Naive thymus-derived CD8-positive, alpha-beta T cell (primary cell): ENCODE measurements around the gene TREM2. TPM values are rescaled to one million over a fixed set of nuclear protein-coding genes. Genes with fewer than 3 reads are reported as not detected.

Experiments
- ATAC-seq, 2 donors: fragments of 150-1000 bp; cut with Tn5 transposase in 1 of 2; sonication (Bioruptor Pico), chemical (Tn5 transposase) in 1 of 2; 1 replicate in 1 of 2; 2 replicates in 1 of 2; pipeline ENCODE4 v1.10.0; 2021; ENCODE audit warnings: mild to moderate bottlenecking in 2 of 2, moderate library complexity in 2 of 2
- POLR2A ChIA-PET: fragments of 350-600 bp; sonication (Branson Sonifier 250); formaldehyde crosslinking; loops from one replicate; lab custom pipeline; 2021; ENCODE audit warnings: antibody characterized with exemption; lab: Charles Lee
- DNase-seq, 10 donors: peaks; one replicate each; pipeline versions ENCODE4 v3.0.0 to v3.0.0-alpha.2; 2020 to 2022
- H3K27ac Mint-ChIP-seq, 10 donors: one replicate each; pipeline ENCODE4 v1.8.0; 2020 to 2022; ENCODE audit warnings: mild to moderate bottlenecking in 10 of 10, mixed read lengths in 10 of 10, moderate library complexity in 4 of 10, inconsistent platforms in 1 of 10
- H3K27me3 Mint-ChIP-seq, 5 donors: one replicate each; pipeline ENCODE4 v1.8.0; 2021 to 2022; ENCODE audit warnings: mixed read lengths in 5 of 5
- H3K36me3 Mint-ChIP-seq, 3 donors: one replicate each; pipeline ENCODE4 v1.8.0; 2020 to 2022; ENCODE audit warnings: mixed read lengths in 3 of 3, mild to moderate bottlenecking in 2 of 3, inconsistent platforms in 1 of 3
- H3K4me1 Mint-ChIP-seq, 4 donors: one replicate each; pipeline ENCODE4 v1.8.0; 2021 to 2022; ENCODE audit warnings: mixed read lengths in 4 of 4
- H3K4me3 Mint-ChIP-seq, 10 donors: one replicate each; pipeline ENCODE4 v1.8.0; 2020 to 2022; ENCODE audit warnings: mild to moderate bottlenecking in 10 of 10, mixed read lengths in 10 of 10, moderate library complexity in 6 of 10, inconsistent platforms in 1 of 10
- H3K9me3 Mint-ChIP-seq, 9 donors: one replicate each; pipeline ENCODE4 v1.8.0; 2020 to 2022; ENCODE audit warnings: mixed read lengths in 9 of 9, mild to moderate bottlenecking in 3 of 9, inconsistent platforms in 1 of 9, moderate library complexity in 1 of 9
- polyA plus RNA-seq, 3 donors: library from polyadenylated mRNA; unstranded; fragments of 300-500 nt; fragmentation: Illumina TruSeq; gene quantifications; one replicate each; pipeline ENCODE4 v1.2.3, GENCODE V29; 2021
- total RNA-seq, 8 experiments: library from RNA in 2 of 8; stranded (reverse) in 2 of 8; gene quantifications; one replicate each; pipeline ENCODE4 v1.2.3 and lab custom pipeline; 2021 to 2026

Gene TREM2
- total and polyA plus RNA-seq, 5 experiments from 2014 or later, result 0.49 TPM; not detected in 4

DNA sequence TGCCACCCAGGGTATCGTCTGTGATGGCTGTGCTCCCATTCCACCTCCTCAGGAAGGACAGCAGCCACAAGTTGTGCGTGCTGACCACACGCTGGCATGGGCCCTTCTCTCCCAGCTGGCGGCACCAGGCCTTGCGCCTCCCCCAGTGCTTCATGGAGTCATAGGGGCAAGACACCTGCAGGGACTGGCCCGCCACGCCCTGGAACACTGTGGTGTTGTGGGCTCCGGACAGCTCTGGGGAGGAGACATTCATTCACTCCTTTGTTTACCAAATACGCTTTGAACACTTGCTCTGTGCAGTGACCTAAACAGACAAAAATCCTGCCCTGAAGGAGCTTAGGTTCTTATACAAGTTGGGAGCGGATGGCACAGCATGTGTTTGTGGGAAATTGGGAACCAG, 1.5 kb downstream of the TREM2 start:
- no peak overlapping the region for H3K27ac Mint-ChIP-seq

DNA sequence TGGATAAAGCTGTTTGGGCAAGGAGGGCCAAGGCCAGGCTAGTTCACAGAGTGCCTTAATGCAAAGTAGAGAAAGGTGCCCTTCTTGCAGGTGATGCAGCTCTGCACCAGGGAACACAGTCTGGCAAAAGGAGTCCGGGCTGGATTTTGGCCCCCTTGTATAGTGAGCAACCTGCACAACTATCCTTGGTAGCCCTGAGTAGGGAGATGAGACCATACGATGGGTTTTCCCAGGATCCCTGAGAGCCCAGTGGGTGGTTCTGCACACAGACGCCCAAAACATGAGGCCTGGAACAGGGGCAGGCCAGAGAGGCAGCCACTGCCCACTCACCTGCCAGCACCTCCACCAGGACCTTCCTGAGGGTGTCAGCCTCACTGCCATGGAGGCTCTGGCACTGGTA, 2.0 kb downstream of the TREM2 start:
- no peaks in the 10 kb centered on the region for H3K9me3 Mint-ChIP-seq
- H3K27me3 Mint-ChIP-seq, result peaks cover 0 to 15% (median 8%) of the 10 kb centered on the region in 5 donors
- DNase-seq (no peak), ATAC-seq (no peak)
- peaks cover 0 to 4% (median 0%) of the 10 kb centered on the region in 4 donors for H3K4me1 Mint-ChIP-seq
- H3K36me3 Mint-ChIP-seq, result no peaks in the 10 kb centered on the region
- POLR2A ChIA-PET, result no interaction called here
- no peak overlapping the region for H3K27ac Mint-ChIP-seq
- no peak overlapping the region for H3K4me3 Mint-ChIP-seq

More for the DNA sequence above, 1.5 kb downstream of the TREM2 start:
- DNase-seq (no peak), ATAC-seq (no peak)
- no peaks in the 10 kb centered on the region for H3K9me3 Mint-ChIP-seq
- H3K4me1 Mint-ChIP-seq, result peaks cover 0 to 4% (median 0%) of the 10 kb centered on the region in 4 donors
- peaks cover 0 to 15% (median 8%) of the 10 kb centered on the region in 5 donors for H3K27me3 Mint-ChIP-seq
- H3K4me3 Mint-ChIP-seq, result no peak overlapping the region
- no peaks in the 10 kb centered on the region for H3K36me3 Mint-ChIP-seq
- POLR2A ChIA-PET, result no interaction called here

- no peak overlapping the region for H3K27ac Mint-ChIP-seq
- POLR2A ChIA-PET, result no interaction called here
- DNase-seq (peak in 1 of 10 donors; percentile 50), ATAC-seq (no peak)
- no peak overlapping the region for H3K4me3 Mint-ChIP-seq
- H3K36me3 Mint-ChIP-seq, result no peaks in the 10 kb centered on the region
- H3K27me3 Mint-ChIP-seq, result peaks cover 0 to 15% (median 8%) of the 10 kb centered on the region in 5 donors
- H3K9me3 Mint-ChIP-seq, result no peaks in the 10 kb centered on the region
- peaks cover 0 to 4% (median 2%) of the 10 kb centered on the region in 4 donors for H3K4me1 Mint-ChIP-seq
These were observed 3.4 kb downstream of the TREM2 start for GRCh38 chr6:41159415-41160082.

- POLR2A ChIA-PET, result no interaction called here
- DNase-seq (no peak), ATAC-seq (no peak)
- Mint-ChIP-seq H3K4me1 (peaks cover 0 to 8% (median 5%) of the 10 kb centered on the region in 4 donors), H3K27ac (no peak overlapping the region), H3K4me3 (no peak overlapping the region), H3K36me3 (no peaks in the 10 kb centered on the region), H3K9me3 (no peaks in the 10 kb centered on the region), H3K27me3 (peaks cover 0 to 9% (median 8%) of the 10 kb centered on the region in 5 donors)
These were observed 5.6 kb downstream of the TREM2 start for GRCh38 chr6:41157323-41157722.

- POLR2A ChIA-PET, result no interaction called here
- no peak for DNase-seq
- H3K4me3 Mint-ChIP-seq, result peak overlapping the region in 1 of 10 donors; percentile 38
- no peaks in the 10 kb centered on the region for H3K36me3 Mint-ChIP-seq
- no peak for ATAC-seq
- H3K27ac Mint-ChIP-seq, result no peak overlapping the region
- H3K27me3 Mint-ChIP-seq, result peaks cover 0 to 9% (median 4%) of the 10 kb centered on the region in 5 donors
- no peaks in the 10 kb centered on the region for H3K9me3 Mint-ChIP-seq
- peaks cover 0 to 8% (median 4%) of the 10 kb centered on the region in 4 donors for H3K4me1 Mint-ChIP-seq
These were observed 6.1 kb downstream of the TREM2 start for GRCh38 chr6:41156771-41157170.

DNA sequence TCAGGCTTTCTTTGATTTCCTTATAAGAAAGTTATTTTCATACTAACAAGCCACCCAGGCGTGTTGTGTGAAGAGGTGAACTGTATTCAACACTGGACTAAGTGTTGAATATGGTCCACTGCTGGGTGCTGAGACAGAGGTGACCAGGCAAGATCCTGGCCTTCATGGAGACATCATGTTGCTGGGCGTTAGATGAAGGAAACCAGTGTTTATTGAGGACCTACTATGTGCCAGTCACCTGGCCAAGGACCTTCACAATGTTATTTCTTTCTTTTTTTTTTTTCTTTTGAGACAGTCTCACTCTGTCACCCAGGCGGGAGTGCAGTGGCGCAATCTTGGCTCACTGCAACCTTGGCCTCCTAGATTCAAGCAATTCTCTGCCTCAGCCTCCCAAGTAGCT, 6.9 kb downstream of the TREM2 start:
- Mint-ChIP-seq H3K27me3 (peaks cover 0 to 9% (median 0%) of the 10 kb centered on the region in 5 donors), H3K27ac (no peak overlapping the region), H3K9me3 (no peaks in the 10 kb centered on the region), H3K4me3 (no peak overlapping the region), H3K4me1 (peaks cover 0 to 8% (median 6%) of the 10 kb centered on the region in 4 donors), H3K36me3 (no peaks in the 10 kb centered on the region)
- ATAC-seq, result no peak
- DNase-seq, result no peak
- POLR2A ChIA-PET, result no interaction called here

- ATAC-seq, result no peak
- no peak for DNase-seq
- Mint-ChIP-seq H3K4me1 (peaks cover 0 to 8% (median 6%) of the 10 kb centered on the region in 4 donors), H3K27ac (no peak overlapping the region), H3K4me3 (no peak overlapping the region), H3K9me3 (no peaks in the 10 kb centered on the region), H3K27me3 (peaks cover 0 to 9% (median 0%) of the 10 kb centered on the region in 5 donors), H3K36me3 (no peaks in the 10 kb centered on the region)
- POLR2A ChIA-PET, result no interaction called here
These were observed 7.6 kb downstream of the TREM2 start for GRCh38 chr6:41155132-41155805.

DNA sequence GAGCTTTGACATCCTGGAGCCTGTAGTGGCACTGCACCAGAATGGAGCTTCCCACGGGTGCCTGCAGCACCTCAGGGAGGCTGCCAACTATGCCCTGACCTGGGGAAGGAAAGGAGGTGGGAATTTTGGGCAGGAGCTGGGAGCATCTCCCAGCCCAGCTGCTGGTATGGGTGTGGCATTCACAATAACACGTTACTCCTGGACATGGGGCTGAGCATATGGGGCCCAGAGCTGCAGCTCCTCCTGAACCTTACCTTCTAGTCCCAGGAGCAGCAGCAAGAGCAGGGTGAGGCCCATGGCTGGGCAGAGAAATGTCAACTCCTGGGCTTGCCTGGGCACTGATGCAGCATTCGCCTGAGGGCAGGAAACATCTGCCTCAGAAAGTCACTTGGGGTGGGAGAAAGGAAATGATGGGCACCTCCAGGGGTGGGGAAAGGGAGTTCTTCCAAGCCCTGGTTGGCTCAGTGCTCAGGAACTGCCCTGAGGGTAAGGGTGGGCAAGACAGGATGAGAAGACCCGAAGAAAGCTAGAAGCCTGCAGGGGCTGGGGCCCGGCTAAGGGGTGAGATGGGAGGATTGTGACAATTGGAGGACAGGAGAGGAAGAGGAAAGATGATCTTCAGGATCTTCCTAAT, 8.8 kb downstream of the TREM2 start, which contains the start of gene TREML1:
TSS of gene TREML1 (minus strand) at position 356 of the 634 bp plus-strand sequence. CDS start at position 297, 59 bp downstream.
- Mint-ChIP-seq H3K4me3 (no peak within 1 kb of the TSS), H3K4me1 (peaks cover 0 to 8% (median 7%) of the 10 kb centered on the region in 4 donors), H3K27ac (peak within 1 kb of the TSS in 1 of 10 donors; percentile 86), H3K36me3 (peaks cover 0 to 5% (median 4%) of the 10 kb centered on the region in 3 donors), H3K27me3 (peaks cover 0 to 4% (median 0%) of the 10 kb centered on the region in 5 donors), H3K9me3 (no peaks in the 10 kb centered on the region)
- POLR2A ChIA-PET, result no interaction called here
- no peak for DNase-seq
- no peak for ATAC-seq

DNA sequence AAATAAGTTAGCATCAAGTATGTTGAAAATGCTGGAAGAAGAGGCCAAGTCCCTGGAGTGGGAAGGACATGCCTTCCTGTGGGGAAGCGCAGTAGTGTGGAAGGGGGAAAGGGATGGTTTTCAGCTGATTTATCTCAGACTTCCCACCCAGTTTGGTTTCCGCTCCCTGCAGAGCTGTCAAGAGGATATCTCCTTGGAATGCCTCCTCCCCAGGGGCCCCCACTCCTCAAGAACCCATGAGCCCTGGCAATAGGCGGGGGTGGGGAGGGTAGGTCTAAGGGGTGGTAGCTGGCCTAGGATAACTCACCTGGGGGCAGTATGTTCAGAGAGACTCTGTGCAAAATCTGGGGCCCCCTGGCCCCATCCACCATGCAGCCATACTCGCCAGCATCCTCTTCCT, 9.5 kb downstream of the TREM2 start:
- no peaks in the 10 kb centered on the region for H3K9me3 Mint-ChIP-seq
- H3K27me3 Mint-ChIP-seq, result peaks cover 0 to 4% (median 0%) of the 10 kb centered on the region in 5 donors
- H3K36me3 Mint-ChIP-seq, result peaks cover 0 to 10% (median 10%) of the 10 kb centered on the region in 3 donors
- H3K4me1 Mint-ChIP-seq, result peaks cover 3 to 11% (median 9%) of the 10 kb centered on the region in 4 donors
- ATAC-seq (no peak), DNase-seq (no peak)
- H3K27ac Mint-ChIP-seq, result peak overlapping the region in 1 of 10 donors; percentile 86
- POLR2A ChIA-PET, result no interaction called here
- no peak overlapping the region for H3K4me3 Mint-ChIP-seq

GRCh38 chr6:41150671-41151070, 12.2 kb downstream of the TREM2 start:
- DNase-seq, result peak in 1 of 10 donors; percentile 38
- POLR2A ChIA-PET, result no interaction called here
- Mint-ChIP-seq H3K4me3 (no peak overlapping the region), H3K9me3 (no peaks in the 10 kb centered on the region), H3K27ac (no peak overlapping the region), H3K36me3 (peaks cover 0 to 22% (median 20%) of the 10 kb centered on the region in 3 donors), H3K4me1 (peaks cover 15 to 25% (median 18%) of the 10 kb centered on the region in 4 donors), H3K27me3 (no peaks in the 10 kb centered on the region)
- no peak for ATAC-seq

DNA sequence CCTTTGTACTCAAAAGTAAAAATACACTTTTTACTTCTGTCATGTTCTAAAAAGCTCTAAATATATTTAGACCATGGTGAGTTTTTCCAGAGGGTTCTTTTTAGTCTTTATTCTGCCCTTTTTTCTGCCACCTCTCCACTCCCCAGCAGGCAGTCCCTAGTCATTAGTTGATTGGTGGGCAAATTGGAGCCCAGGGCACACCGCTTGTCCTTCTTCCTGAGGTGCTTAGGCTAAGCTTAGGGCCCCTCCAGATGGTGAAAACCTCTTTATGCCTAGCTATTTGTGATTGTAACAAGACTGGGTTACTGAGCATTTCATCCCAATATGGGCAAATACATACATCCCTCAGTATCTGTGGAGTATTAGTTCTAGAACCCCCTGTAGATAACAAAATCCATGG, 15.0 kb downstream of the TREM2 start:
- POLR2A ChIA-PET, result no interaction called here
- ATAC-seq, result no peak
- Mint-ChIP-seq H3K27ac (no peak overlapping the region), H3K36me3 (peaks cover 0 to 41% (median 41%) of the 10 kb centered on the region in 3 donors), H3K27me3 (no peaks in the 10 kb centered on the region), H3K9me3 (no peaks in the 10 kb centered on the region), H3K4me1 (peaks cover 10 to 21% (median 16%) of the 10 kb centered on the region in 4 donors), H3K4me3 (peak overlapping the region in 4 of 10 donors; percentile 20 to 43 (median 40))
- DNase-seq, result no peak

- Mint-ChIP-seq H3K27ac (no peak overlapping the region), H3K9me3 (no peaks in the 10 kb centered on the region)
- DNase-seq, result no peak
These were observed 26.0 kb downstream of the TREM2 start for GRCh38 chr6:41136911-41137310.

More at GRCh38 chr6:41136911-41137310, 26.0 kb downstream of the TREM2 start:
- H3K36me3 Mint-ChIP-seq, result peaks cover 16 to 51% (median 42%) of the 10 kb centered on the region in 3 donors
- no peak overlapping the region for H3K4me3 Mint-ChIP-seq
- no peaks in the 10 kb centered on the region for H3K27me3 Mint-ChIP-seq
- POLR2A ChIA-PET, result no interaction called here
- no peak for ATAC-seq
- H3K4me1 Mint-ChIP-seq, result peaks cover 0 to 2% (median 0%) of the 10 kb centered on the region in 4 donors
